Measurements from ENCODE around the gene ZNF236.
A peak's percentile ranks its signal among the peaks of the same experiment; 100 is the strongest.
"Not testable (repeated sequence)": the region's sequence is repeated elsewhere in the genome, so short reads cannot be mapped to it uniquely, and the experiment has no call there.

ZNF236 gene

DNA sequence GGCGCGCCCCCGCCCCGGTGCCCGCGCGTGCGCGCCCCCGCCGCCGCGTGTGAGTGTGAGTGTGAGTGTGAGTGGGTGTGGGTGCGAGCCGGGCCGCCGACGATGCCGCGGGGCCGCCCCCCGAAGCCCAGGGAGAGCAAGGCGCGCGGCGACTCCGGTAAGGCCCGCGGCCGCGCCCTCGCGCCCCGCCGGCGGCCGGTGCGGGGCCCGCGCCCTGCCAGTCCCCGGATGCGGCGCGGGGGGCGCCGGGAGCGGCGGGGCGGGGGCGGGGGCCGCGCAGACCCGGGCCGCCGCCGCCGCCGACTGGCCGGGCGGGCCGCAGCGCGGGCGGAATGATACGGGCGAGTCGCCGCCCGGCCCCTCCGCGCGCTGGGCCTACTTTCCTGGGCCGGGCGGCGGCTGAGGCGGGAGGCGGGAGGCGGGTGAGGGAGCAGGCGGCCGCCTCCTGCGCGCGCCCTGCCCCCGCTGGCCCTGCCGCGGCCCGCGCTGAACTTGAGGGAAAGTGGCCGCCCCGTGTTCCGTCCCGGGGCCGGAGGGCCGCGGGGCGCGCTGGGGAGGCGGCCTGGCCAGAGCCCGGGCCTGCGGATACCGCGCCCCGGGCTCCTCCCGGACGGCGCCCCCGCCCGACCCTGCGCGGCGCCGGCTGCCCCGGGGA is at the start of gene ZNF236:
TSS of gene ZNF236 (plus strand) at position 52 of the 655 bp plus-strand sequence. CDS start at position 103, 51 bp downstream.
- peak; percentile 59 for DNase-seq (ENCODE audit: low spot score)

DNA sequence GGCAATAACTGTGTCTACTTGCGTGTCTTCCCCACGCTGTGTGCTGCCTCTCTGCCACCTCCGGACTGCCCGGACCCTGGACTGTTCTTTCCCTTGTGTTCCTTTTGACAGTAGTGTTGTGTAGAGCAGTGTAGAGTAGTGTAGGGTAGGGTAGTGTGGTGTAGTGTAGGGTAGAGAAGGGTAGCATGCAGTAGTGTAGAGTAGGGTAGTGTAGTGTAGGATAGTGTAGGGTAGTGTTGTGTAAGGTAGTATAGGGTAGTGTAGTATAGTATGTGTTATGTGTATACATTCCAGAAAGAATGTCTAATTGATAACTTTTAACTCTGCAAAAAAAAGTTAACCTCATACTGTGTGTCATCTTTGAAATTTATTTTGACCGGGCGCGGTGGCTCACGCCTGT is 49.7 kb upstream of the ZNF236 start:
- no peak for DNase-seq (ENCODE audit: low spot score)

DNA sequence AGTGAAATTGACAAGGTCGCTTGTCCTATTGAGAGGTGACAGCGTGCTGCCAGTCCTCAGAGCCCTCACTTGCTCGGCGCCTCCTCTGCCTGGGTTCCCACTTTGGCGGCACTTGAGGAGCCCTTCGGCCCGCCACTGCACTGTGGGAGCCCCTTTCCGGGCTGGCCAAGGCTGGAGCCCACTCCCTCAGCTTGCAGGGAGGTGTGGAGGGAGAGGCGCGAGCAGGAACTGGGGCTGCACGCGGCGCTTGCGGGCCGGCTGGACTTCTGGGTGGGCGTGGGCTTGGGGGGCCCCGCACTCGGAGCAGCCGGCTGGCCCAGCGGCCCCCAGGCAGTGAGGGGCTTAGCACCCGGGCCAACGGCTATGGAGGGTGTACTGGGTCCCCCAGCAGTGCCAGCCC is 45.3 kb upstream of the ZNF236 start:
- DNase-seq (ENCODE audit: low spot score) = not testable (repeated sequence)

DNA sequence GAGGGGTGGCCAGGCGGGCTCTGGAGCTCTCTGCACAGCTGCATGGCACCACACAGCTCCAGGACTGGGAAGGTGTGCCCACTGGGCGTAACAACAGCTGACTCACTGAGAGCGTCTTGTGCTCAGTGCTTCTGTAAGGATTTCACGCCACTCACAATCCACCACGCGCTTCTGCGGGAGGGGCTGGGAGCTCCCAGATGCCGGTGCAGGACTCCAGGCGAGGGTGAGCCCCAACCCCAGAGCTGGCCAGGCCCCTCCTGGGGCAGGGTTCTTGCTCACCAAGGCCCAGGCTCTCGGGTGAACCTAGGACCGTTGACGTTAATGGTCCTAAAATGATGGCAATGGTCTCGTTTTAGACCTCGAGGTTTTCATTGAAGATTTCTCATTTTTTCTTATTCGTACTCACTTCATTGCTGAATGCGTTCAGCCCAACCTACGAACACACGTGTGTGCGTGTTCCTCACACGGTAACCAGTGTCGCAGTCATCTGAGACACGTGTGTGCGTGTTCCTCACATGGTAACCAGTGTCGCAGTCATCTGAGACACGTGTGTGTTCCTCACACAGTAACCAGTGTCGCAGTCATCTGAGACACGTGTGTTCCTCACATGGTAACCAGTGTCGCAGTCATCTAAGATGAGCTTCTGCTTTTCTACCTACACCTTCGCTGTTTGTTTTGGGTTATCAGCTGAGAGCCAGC is 38.4 kb upstream of the ZNF236 start:
- no peak for DNase-seq (ENCODE audit: low spot score)

DNA sequence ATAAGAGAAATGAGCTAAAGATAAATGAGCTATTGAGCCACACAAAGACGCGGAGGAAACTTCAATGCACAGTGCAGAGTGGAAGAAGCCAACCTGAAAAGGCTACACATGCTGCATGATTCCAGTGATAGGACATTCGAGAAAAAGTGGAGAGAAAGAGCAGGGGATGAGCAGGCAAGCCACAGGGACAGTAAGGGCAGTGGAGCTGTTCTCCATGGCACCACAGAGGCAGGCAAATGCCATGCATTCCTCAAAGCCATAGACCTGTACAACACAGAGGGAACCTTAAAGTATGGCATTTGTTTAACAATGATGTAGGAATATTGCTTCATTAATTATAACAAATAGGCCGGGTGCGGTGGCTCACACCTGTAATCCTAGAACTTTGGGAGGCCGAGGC is 36.5 kb upstream of the ZNF236 start:
- no peak for DNase-seq (ENCODE audit: low spot score)

DNA sequence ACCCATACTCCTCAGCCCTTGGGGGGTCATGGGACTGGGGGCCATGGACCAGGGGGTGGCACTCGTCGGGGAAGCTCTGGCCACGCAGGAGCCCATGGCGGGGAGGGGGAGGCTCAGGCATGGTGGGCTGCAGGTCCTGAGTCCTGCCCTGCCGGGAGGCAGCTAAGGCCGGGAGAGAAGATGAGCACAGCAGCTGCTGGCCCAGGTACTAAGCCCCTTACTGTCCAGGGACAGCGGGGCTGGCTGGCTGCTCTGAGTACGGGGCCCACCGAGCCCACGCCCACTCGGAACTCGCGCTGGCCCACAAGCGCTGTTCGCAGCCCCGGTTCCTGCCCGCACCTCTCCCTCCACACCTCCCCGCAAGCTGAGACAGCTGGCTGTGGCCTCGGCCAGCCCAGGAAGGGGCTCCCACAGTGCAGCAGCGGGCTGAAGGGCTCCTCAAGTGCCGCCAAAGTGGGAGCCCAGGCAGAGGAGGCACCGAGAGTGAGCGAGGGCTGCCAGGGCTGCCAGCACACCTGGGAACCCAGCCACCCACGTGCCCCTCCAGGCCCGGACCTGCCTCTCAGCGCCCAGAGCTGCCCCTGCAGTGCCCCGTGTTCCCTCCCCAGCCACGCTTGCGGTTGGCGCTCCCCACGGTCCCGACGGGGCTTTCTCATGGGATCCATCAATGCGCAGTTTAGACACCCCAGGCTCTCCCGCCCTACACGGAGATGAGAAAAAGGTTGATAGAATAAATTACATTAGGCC is 33.6 kb upstream of the ZNF236 start:
- no peak for DNase-seq (ENCODE audit: low spot score)

DNA sequence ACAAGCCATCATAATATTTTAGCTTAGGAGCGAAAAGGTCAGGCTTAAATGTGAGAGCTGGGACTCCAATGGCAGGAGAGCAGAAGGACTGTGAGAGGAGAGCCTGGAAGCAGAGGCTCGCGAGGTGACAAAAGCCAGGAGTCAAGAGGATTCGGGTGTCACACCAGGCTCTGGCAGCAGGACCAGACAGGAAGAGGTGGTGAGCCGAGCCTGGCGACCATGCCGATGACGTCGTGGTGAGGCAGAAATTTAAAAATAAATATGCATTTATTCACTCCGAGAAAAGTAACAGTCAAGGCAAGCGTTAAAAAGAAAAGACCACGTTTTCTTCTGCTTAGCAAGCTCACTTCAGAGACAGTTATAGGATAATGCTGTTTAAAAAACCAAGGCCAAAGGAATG is 31.3 kb upstream of the ZNF236 start:
- no peak for DNase-seq (ENCODE audit: low spot score)

DNA sequence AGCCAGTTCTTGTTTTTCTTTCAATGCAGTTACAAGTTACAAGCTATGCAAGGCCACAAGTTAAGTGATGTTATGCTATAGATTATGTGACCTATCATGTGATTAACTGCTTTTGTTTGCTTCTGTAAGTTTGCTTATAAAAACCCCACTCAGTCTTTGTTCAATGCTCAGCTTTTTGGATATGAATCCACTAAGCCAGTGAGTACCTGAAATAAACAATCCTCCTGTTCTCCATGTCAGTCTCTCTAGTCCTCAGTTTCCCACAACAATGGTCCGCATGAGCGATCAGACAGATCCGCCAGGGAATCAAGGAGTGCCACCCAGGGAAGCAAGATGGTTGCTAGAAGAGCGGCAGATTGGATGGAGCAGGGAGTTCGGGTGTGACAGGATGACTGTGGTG is 30.7 kb upstream of the ZNF236 start:
- DNase-seq (ENCODE audit: low spot score) = no peak

DNA sequence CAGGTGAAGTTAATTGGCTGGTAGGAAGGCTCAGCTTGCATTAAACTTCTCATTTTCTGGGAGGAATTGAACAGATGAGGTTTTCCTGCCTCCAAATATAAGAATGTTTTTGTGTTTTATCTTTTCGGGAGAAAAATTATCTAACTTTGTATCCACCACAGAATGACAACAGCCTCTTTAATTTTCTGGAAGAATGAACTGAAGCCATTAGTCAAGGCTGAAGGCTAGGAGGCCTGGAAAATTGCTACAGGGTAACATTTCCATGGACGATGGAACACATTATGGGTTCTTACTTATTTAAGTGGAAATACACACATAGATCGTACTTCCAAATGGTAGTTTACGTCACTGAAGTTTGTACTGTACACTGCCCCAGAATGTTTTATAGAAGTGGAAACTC is 28.0 kb upstream of the ZNF236 start:
- DNase-seq (ENCODE audit: low spot score) = no peak

DNA sequence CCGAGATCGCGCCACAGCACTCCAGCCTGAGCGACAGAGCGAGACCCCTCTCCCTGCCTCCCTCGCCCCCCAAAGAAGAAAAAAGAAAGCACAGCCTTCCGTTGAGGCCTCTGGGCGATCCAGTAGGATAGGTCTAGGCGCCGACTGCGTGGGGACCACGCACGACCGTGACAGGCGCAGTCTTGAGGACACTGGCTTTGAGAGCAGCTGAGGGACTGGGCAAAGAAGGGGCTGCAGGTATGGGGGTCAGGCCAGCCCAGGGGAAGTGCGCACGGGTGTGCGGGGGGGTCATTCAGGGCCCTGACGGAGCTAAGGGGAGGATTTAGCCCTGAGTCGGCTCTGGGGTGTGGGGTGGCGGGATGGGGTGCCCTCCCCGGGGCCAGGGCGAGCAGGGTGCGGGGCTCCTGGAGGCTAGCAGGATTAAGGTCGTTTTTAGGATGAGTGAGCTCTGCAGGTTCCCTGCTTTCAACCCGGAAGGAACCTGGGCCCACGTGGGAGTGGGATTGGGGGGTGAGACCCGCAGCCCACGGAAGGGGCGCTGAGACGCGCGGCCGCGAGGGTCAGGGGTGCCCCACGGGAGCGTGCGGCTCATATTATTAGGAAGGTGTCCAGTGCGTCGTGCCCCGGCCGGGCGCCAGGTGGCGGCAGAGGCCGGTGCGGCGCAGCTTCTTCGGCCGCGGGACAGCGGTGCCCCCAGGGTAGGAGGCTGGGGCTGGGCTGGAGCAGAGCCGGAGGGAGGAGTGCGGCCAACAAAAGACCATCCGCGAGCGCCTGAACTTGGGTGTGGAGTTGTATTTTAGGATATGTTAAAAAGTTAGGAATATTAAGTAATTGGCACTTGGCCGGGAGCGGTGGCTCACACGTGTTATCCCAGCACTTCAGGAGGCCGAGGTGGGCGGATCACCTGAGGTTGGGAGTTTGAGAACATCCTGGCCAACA is 20.5 kb upstream of the ZNF236 start:
- peak; percentile 19 for DNase-seq (ENCODE audit: low spot score)

DNA sequence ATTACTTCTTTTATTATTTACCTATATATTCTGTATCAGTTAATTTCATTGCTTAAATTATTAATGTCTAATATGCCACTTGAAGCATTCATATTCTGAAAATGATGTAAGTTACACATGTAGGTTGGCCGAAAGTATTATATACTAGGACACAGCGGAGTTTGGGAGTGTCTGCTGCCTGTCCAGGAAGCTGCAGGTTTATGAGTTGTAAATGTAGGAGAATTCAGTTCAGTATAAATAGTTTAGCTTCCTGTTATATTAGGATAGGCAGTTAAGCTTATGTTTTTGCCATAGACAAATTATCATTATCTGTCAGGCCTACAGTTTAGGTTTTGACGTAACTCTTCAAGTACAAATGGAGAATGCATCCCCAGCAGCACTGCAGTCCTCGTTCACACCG is 18.9 kb upstream of the ZNF236 start:
- DNase-seq (ENCODE audit: low spot score) = no peak

DNA sequence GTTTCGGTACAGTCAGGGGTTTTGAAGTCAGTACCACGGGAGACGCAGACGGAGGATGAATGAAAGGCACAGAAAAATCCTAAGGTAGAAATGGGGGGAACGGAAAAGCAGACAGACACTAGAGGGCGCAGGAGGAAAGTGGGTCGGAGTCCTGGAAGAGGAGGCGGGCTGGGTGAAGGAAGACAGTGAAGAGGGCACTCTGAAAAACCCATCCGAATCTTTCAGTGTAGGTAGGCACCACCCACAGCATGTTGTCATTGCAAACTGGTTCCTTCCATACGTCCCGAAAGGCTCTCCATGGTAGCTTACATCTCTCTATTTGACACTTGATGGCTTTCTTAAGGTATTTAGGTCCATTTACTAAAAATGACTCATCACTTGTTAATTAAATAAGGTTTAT is 18.5 kb upstream of the ZNF236 start:
- DNase-seq (ENCODE audit: low spot score) = peak; percentile 75

DNA sequence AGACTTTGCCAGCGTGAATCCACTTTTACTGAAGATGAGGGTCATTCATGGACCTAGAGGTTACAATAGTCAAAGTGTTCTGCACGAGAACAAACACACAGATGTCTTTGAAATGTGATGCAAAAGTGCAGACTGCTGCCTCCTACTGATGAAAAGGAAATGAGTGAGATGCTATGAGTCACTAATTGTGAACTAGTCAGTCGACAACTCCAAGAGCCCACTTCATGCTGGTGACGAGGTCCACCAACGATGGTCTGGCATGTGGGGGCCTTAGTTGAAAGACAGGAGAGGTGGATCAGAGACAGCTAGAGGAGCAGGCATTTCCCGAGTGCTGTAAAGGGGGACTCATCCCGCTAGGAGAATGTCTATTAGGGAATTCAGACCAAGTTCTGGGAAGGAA is 17.1 kb upstream of the ZNF236 start:
- DNase-seq (ENCODE audit: low spot score) = peak; percentile 12

DNA sequence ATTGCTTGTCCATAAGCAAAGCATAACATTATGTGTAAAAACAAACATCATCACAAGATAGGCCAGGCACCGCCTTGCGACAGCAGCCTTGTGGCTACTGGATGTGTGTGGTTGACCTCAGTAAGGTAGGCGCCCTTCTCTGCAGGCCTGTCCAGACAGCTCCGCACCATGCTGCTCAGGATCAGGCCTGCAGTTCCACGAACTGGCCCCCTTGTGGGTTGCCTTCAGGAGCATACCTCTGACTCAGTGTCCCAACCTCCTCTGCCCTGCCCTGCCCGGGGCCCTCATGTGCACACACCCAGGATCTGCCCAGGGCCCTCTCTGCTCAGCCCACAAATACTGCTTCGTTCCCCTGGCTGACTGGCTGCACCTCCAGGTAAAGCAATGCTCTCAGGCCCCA is 16.1 kb upstream of the ZNF236 start:
- no peak for DNase-seq (ENCODE audit: low spot score)

DNA sequence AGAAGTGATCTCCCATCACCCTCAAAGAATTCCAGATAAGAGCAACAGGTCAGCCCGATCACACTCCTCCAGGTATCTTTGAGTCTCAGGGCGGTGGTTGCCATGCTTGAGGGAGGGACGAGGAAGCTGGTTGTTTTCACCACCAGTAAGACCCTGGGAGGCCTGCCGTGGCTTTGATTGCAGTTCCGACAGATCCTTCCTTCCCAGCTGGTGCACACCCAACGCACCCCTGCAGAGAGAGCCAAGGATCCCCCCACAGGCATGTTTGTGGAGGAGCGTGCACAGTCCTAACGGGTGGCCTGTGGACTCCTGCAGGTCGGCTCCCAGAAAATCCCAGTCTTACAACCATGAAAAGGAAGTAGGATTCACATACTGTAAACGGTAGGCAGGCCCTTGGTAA is 13.8 kb upstream of the ZNF236 start:
- DNase-seq (ENCODE audit: low spot score) = no peak

DNA sequence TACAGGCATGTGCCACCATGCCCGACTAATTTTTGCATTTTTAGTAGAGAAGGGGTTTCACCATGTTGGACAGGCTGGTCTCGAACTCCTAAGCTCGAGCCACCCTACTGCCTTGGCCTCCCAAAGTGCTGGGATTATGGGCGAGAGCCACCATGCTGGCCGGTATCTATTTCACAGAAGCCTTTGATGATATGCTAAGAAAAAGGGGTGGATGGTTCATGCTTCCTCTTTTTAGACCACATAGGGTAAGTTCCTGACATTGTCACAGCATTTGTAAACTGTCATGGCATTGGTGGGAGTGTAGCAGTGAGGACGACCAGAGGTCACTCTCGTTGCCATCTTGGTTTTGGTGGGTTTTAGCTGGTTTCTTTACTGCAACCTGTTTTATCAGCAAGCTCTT is 10.8 kb upstream of the ZNF236 start:
- not testable (repeated sequence) for DNase-seq (ENCODE audit: low spot score)

DNA sequence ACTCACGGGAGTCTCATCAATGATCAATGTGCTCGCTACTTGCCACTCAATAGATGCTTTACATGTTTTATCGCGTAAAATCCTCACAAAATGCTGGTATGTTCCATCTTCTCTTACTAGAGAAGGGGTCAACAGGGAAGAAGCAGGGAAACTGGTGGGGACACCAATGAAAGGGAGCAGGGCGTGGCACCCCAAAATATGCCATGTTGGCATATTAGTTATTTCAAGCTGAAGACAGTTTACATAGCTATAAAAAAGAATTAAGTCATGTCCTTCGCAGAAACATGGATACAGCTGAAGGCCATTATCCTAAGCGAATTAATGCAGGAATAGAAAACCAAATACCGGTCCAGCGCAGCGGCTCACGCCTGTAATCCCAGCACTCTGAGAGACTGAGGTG is 8.1 kb upstream of the ZNF236 start:
- no peak for DNase-seq (ENCODE audit: low spot score)

DNA sequence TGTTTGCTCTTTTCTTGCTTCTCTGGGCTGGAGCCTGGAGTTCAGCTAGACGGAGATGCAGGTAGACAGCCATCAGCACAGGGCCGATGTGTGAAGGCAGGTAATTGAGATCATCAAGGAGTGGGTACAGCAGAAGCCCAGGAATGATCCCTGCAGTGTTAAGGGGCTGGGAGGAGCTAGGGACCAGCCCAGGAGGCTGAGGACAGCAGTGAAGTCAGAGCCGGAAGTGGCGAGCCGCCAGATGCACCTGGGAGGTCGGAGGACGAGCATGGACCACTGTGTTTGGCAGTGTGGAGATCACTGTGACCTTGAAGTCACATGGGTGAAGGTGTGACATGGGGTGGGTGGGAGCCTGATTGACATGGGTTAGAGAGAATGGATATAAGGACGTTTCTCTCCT is 6.2 kb upstream of the ZNF236 start:
- no peak for DNase-seq (ENCODE audit: low spot score)

DNA sequence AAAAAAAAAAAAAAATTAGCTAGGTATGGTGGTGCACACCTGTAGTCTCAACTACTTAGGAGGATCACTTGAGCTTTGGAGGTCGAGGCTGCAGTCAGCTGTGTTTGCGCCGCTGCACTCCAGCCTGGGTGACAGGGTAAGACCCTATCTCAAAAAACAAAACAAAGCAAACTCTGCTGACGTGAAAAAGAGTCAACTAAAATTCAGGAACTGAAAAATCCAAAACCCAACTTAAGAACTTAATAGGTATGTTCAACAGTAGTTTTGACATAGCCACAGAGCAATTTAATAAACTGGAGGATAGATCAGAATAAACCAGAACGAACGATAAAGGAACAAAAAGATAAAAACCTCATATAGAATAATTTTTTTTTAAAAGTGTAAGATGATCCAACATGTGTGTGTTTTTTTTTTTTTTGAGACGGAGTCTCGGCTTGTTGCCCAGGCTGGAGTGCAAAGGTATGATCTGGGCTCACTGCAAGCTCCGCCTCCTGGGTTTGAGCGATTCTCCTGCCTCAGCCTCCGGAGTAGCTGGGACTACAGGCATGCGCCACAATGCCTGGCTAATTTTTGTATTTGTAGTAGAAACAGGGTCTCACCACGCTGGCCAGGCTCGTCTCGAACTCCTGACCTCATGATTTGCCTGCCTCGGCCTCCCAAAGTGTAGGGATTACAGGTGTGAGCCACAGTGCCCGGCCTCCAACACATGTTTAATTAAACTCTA is 4.3 kb upstream of the ZNF236 start:
- DNase-seq (ENCODE audit: low spot score) = no peak

DNA sequence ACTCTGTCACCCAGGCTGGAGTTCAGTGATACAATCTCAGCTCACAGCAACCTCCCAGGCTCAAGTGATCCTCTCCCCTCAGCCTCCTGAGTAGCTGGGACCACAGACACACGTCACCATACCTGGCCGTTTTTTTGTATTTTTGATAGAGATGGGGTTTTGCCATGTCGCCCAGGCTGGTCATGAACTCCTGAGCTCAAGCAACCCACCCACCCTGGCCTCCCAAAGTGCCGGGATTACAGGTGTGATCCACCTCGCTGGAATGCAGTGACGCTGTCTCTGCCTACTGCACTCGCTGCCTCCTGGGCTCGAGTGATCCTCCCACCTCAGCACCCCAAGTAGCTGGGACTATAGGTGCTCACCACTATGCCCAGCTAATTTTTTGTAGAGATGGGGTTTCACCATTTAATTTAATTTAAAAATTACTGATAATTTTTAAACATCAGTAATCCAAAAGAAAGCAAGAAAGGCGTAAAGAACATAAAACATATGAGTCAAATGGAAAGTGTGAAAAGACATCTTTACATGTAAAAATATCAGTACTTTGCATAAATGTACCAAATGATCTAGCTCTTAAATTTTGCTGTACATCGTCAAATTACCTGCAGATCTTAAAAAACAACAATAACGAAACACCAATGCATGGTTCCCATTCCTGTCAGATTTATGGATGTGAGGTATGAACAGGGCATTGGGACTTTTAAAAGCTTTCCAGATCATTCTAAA is 2.8 kb upstream of the ZNF236 start:
- no peak for DNase-seq (ENCODE audit: low spot score)

DNA sequence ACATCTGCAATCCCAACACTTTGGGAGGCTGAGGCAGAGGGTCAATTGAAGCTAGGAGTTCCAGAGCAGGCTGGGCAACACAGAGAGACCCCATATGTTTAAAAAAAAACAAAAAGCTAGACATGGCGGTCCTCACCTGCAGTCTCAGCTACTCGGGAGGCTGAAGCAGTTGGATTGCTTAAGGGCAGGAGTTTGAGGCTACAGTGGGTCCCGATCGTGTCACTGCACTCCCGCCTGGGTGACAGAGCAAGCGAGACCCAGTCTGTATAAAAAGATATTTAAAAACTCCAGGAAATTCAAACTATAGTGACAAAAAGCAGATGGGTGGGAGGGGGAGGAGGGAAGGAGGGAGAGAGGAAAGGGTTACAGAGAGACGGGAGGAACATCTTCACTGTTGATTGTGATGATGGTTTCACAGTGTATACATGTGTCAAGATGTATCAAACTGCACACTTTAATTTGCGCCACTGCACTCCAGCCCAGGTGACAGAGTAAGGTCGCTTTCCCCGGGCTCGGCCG is 942 bp upstream of the ZNF236 start:
- no peak for DNase-seq (ENCODE audit: low spot score)

All from activated CD4-positive, alpha-beta T cell treated with anti-CD3 and anti-CD28 coated beads, Interleukin-2, Interleukin-4, amounts not matched to agents 100 ng/mL and 50 ng/mL, durations not matched to agents 16 hours and 8 hours (primary cell).